Neural cell (in vitro differentiated cells): ENCODE results near the gene KLF16. TPM values are rescaled to one million over a fixed set of nuclear protein-coding genes. Genes with fewer than 3 reads are reported as not detected.

Experiments used
- H2AFZ ChIP-seq: fragments of 200-600, 300-800 bp; sonication (generic), shearing (Covaris generic); 2 replicates; pipeline ENCODE4 v1.6.0; 2014; ENCODE audit warnings: low read depth, mild to moderate bottlenecking, antibody characterized with exemption, low read length, moderate library complexity
- H3F3A ChIP-seq: fragments of 200-600 bp; shearing (Covaris generic); 2 replicates; pipeline ENCODE4 v1.6.1; 2016; ENCODE audit warnings: mild to moderate bottlenecking, moderate library complexity, mixed read lengths, antibody characterized with exemption, low read length; ENCODE audit not compliant: insufficient read depth, poor library complexity, severe bottlenecking
- H3K27ac ChIP-seq: fragments of 200-600, 300-800 bp; sonication (generic), shearing (Covaris generic); 2 replicates; pipeline ENCODE4 v1.5.1; 2014; ENCODE audit warnings: mild to moderate bottlenecking, low read length, moderate library complexity
- H3K27me3 ChIP-seq: fragments of 300-800, 200-600 bp; sonication (generic), shearing (Covaris generic); 2 replicates; pipeline ENCODE4 v1.6.0; 2014; ENCODE audit warnings: mild to moderate bottlenecking, low read depth, low read length, moderate library complexity; ENCODE audit not compliant: insufficient read depth
- H3K36me3 ChIP-seq: fragments of 300-800, 200-600 bp; sonication (generic), shearing (Covaris generic); 2 replicates; pipeline ENCODE4 v1.5.1; 2014; ENCODE audit warnings: mild to moderate bottlenecking, antibody characterized with exemption, low read length, moderate library complexity; ENCODE audit not compliant: insufficient read depth
- H3K4me2 ChIP-seq: fragments of 300-800, 200-600 bp; sonication (generic), shearing (Covaris generic); 2 replicates; pipeline ENCODE4 v1.6.0; 2014; ENCODE audit warnings: mild to moderate bottlenecking, low read length
- H3K4me3 ChIP-seq: fragments of 300-800, 200-600 bp; sonication (generic), shearing (Covaris generic); 2 replicates; pipeline ENCODE4 v1.5.1; 2014; ENCODE audit warnings: mild to moderate bottlenecking, low read length, moderate library complexity
- H3K79me2 ChIP-seq: fragments of 200-600 bp; shearing (Covaris generic); replicated peaks from 2 replicates; pipeline ENCODE4 v1.6.0; 2014; ENCODE audit warnings: mild to moderate bottlenecking, low read length, moderate library complexity; ENCODE audit not compliant: insufficient read depth
- H3K9ac ChIP-seq: fragments of 300-800, 200-600 bp; sonication (generic), shearing (Covaris generic); 2 replicates; pipeline ENCODE4 v1.6.1; 2016; ENCODE audit warnings: mild to moderate bottlenecking, low read length, mixed read lengths
- H3K9me2 ChIP-seq: fragments of 200-600 bp; shearing (Covaris generic); 2 replicates; pipeline ENCODE4 v1.6.1; 2016; ENCODE audit warnings: mild to moderate bottlenecking, low read length, mixed read lengths; ENCODE audit not compliant: insufficient read depth
- H3K9me3 ChIP-seq: fragments of 200-600, 300-800 bp; sonication (generic), shearing (Covaris generic); 2 replicates; pipeline ENCODE4 v1.6.1; 2016; ENCODE audit warnings: mild to moderate bottlenecking, mixed run types, low read length, moderate library complexity, mixed read lengths
- H4K20me1 ChIP-seq: fragments of 200-600 bp; shearing (Covaris generic); 2 replicates; pipeline ENCODE4 v1.6.1; 2016; ENCODE audit warnings: mild to moderate bottlenecking, mixed run types; ENCODE audit not compliant: insufficient read depth
- CTCF ChIP-seq: fragments of 450-650 bp; IDR thresholded peaks from 2 replicates; pipeline ENCODE4 v1.5.1; 2014; ENCODE audit warnings: antibody characterized with exemption, mild to moderate bottlenecking, moderate library complexity; ENCODE audit not compliant: poor library complexity, severe bottlenecking
- EP300 ChIP-seq: fragments of 450-650 bp; conservative IDR thresholded peaks from 2 replicates; pipeline ENCODE4 v1.6.1; 2014; ENCODE audit warnings: antibody characterized with exemption, mild to moderate bottlenecking, moderate library complexity; ENCODE audit not compliant: poor library complexity, severe bottlenecking
- EZH2 ChIP-seq: fragments of 200-600, 300-800 bp; shearing (Covaris generic), sonication (generic); IDR thresholded peaks from 2 replicates; pipeline ENCODE4 v1.6.1; 2014; ENCODE audit warnings: antibody characterized with exemption, low read length, borderline replicate concordance, mild to moderate bottlenecking; ENCODE audit not compliant: insufficient read depth, poor library complexity, severe bottlenecking
- MXI1 ChIP-seq: fragments of 450-650 bp; conservative IDR thresholded peaks from 2 replicates; pipeline ENCODE4 v1.6.1; 2014; ENCODE audit warnings: antibody characterized with exemption, mild to moderate bottlenecking; ENCODE audit not compliant: poor library complexity, severe bottlenecking
- POLR2AphosphoS5 ChIP-seq: IDR thresholded peaks from 2 replicates; pipeline ENCODE4 v1.6.1; 2012
- RAD21 ChIP-seq: fragments of 450-650 bp; conservative IDR thresholded peaks from 2 replicates; pipeline ENCODE4 v1.6.1; 2014; ENCODE audit warnings: antibody characterized with exemption, mild to moderate bottlenecking, moderate library complexity
- REST ChIP-seq: IDR thresholded peaks from 2 replicates; pipeline ENCODE4 v1.6.1; 2012; ENCODE audit warnings: borderline replicate concordance
- SMC3 ChIP-seq: fragments of 450-650 bp; conservative IDR thresholded peaks from 2 replicates; pipeline ENCODE4 v1.6.1; 2014; ENCODE audit warnings: antibody characterized with exemption, mild to moderate bottlenecking, moderate library complexity; ENCODE audit not compliant: poor library complexity
- TAF1 ChIP-seq: IDR thresholded peaks from 2 replicates; pipeline ENCODE4 v1.6.1; 2012; ENCODE audit warnings: low read depth
- polyA plus RNA-seq: library from polyadenylated mRNA; depleted of rRNA; stranded (reverse); fragments of >200 nt; gene quantifications from 2 replicates; pipeline ENCODE4 v1.2.3, GENCODE V29; 2014

The KLF16 gene
- polyA plus RNA-seq, 1 donor from 2014 or later = 3.5 TPM

GRCh38 chr19:1813192-1814182 is 49.9 kb downstream of the KLF16 start:
- Histone ChIP-seq H3K27me3 (no peaks in the 10 kb centered on the region), H3F3A (no peaks in the 10 kb centered on the region), H3K4me2 (peak overlapping the region; percentile 77), H3K4me3 (peak overlapping the region; percentile 81), H3K79me2 (no peaks in the 10 kb centered on the region), H3K9me3 (no peaks in the 10 kb centered on the region), H4K20me1 (no peaks in the 10 kb centered on the region), H3K9ac (peak overlapping the region; percentile 71), H3K27ac (no peak overlapping the region), H2AFZ (no peak overlapping the region), H3K9me2 (no peaks in the 10 kb centered on the region), H3K36me3 (no peaks in the 10 kb centered on the region)
- TF ChIP-seq SMC3 = peak; percentile 37
- no peak for TF ChIP-seq TAF1

- Histone ChIP-seq H3K9ac (peak overlapping the region; percentile 71), H3K4me2 (peak overlapping the region; percentile 77), H3K79me2 (no peaks in the 10 kb centered on the region), H3K9me3 (no peaks in the 10 kb centered on the region), H3F3A (no peaks in the 10 kb centered on the region), H3K36me3 (no peaks in the 10 kb centered on the region), H3K4me3 (peak overlapping the region; percentile 81), H2AFZ (peak overlapping the region; percentile 38), H3K9me2 (no peaks in the 10 kb centered on the region), H3K27ac (no peak overlapping the region), H4K20me1 (no peaks in the 10 kb centered on the region), H3K27me3 (no peaks in the 10 kb centered on the region)
- peak; percentile 83 for TF ChIP-seq SMC3
- no peak for TF ChIP-seq REST
- TF ChIP-seq CTCF = peak; percentile 93
- TF ChIP-seq EP300 = peak; percentile 13
- peak; percentile 50 for TF ChIP-seq POLR2AphosphoS5
- TF ChIP-seq MXI1 = peak; percentile 66
- peak; percentile 90 for TF ChIP-seq RAD21
- no peak for TF ChIP-seq EZH2
- TF ChIP-seq TAF1 = peak; percentile 46
Measured at GRCh38 chr19:1812426-1813191, 50.8 kb downstream of the KLF16 start.
